SU-DHL-6 (cell line): ENCODE data around the gene RASSF1.

ENCODE experiments used
- EZH2phosphoT487 ChIP-seq: fragments of 200-600 bp; sonication (generic), shearing (Covaris generic); conservative IDR thresholded peaks from 2 replicates; pipeline ENCODE4 v1.6.1; 2018; ENCODE audit warnings: mild to moderate bottlenecking, antibody characterized with exemption, low read length, moderate library complexity, mixed read lengths
- TF ChIP-seq, protein P1 (sequence below): fragments of 200-600 bp; sonication (generic); IDR thresholded peaks from one replicate; pipeline ENCODE4 v1.5.1; 2017; ENCODE audit warnings: antibody characterized with exemption, mild to moderate bottlenecking, low read length, moderate library complexity; ENCODE audit not compliant: insufficient read depth, poor library complexity, severe bottlenecking

DNA sequence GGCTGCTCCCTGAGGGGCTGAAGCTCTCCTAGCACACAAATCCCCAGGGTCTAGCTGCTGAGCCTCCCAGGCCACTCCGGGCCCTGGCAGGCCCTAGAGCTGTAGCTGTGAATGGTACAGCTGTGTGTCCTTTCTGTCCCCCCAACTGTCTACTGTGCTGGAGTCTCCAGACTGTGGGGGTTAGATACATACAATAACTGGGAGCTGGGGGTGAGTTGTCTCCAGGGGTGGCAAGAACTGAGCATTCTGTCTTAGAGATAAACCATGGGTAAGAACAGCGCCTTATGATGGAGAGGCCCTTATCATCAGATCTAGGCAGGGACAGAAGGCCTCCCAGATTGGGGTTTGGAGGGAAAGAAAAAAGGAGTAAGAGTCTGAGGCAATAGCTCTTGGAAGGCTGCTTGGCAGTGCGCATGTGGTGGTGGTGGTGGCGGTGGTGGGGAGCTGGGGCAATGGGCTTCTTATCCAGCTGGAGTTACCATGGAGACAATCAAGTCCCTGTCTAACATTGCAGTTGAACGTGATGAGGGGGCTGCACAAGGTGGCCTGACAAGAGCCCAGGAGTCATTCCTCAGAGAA lies 13.6 kb upstream of the RASSF1 start:
- TF ChIP-seq, protein P1, sequence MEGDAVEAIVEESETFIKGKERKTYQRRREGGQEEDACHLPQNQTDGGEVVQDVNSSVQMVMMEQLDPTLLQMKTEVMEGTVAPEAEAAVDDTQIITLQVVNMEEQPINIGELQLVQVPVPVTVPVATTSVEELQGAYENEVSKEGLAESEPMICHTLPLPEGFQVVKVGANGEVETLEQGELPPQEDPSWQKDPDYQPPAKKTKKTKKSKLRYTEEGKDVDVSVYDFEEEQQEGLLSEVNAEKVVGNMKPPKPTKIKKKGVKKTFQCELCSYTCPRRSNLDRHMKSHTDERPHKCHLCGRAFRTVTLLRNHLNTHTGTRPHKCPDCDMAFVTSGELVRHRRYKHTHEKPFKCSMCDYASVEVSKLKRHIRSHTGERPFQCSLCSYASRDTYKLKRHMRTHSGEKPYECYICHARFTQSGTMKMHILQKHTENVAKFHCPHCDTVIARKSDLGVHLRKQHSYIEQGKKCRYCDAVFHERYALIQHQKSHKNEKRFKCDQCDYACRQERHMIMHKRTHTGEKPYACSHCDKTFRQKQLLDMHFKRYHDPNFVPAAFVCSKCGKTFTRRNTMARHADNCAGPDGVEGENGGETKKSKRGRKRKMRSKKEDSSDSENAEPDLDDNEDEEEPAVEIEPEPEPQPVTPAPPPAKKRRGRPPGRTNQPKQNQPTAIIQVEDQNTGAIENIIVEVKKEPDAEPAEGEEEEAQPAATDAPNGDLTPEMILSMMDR: no peak
- no peak for TF ChIP-seq EZH2phosphoT487
